BLaER1 (cell line): ENCODE data around the gene ITGA11.

Experiments
- H3K27ac ChIP-seq: shearing (Covaris generic); formaldehyde crosslinking; 2 replicates; pipeline ENCODE4 v1.8.1; 2022
- H3K27me3 ChIP-seq: shearing (Covaris generic); formaldehyde crosslinking; 2 replicates; pipeline ENCODE4 v1.8.1; 2022
- H3K36me3 ChIP-seq: shearing (Covaris generic); formaldehyde crosslinking; 2 replicates; pipeline ENCODE4 v1.8.1; 2022
- H3K4me1 ChIP-seq: shearing (Covaris generic); formaldehyde crosslinking; 2 replicates; pipeline ENCODE4 v1.8.1; 2022
- H3K4me2 ChIP-seq: shearing (Covaris generic); formaldehyde crosslinking; 2 replicates; pipeline ENCODE4 v1.8.1; 2022
- H3K4me3 ChIP-seq: shearing (Covaris generic); formaldehyde crosslinking; 2 replicates; pipeline ENCODE4 v1.8.1; 2022
- H3K9ac ChIP-seq: shearing (Covaris generic); formaldehyde crosslinking; 2 replicates; pipeline ENCODE4 v1.8.1; 2022
- H3K9me3 ChIP-seq: shearing (Covaris generic); formaldehyde crosslinking; 2 replicates; pipeline ENCODE4 v1.8.1; 2022
- H4K20me1 ChIP-seq: shearing (Covaris generic); formaldehyde crosslinking; 2 replicates; pipeline ENCODE4 v1.8.1; 2022
- Cebpa-rat ChIP-seq: shearing (Covaris generic); IDR thresholded peaks from 2 replicates; pipeline ENCODE4 v1.8.1; 2022

The ITGA11 gene

DNA sequence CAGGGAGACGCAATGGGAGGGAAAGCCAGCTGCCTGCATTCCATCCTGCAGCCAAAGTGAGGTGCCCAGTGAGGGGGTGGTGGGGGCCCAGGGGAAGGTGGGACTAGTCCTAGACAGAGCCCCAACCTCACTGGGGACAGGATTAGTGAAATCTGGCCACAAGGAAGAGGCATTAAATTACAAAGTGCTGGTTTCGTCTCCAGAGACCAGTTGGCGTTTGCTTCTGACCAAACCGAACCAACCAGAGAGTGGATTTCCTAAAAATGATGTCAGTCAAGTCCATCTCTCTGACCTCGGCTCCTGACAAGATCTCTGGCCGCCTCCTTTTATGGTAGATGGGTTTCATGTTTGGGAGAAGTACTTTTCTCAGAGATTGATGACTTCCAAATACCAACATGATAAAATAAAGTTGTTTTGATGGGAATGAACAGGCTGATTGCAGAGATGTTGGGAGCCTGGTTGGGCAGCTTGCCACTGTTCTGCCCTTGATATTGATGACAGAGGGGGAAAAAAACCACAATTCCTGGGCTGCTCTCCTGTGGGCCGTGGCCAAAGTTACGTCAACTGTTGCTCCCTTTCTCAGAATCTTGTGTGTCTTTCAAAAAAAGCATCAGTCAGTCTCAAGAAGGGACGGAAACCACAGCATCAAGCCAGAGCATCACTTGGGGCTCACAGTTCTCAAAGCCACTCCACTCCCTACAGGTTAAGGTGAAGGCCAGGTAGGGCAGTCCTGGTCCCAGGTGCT, 24.6 kb downstream of the ITGA11 start:
- Histone ChIP-seq H3K36me3 (no peaks in the 10 kb centered on the region), H3K27ac (no peak overlapping the region), H3K9me3 (no peaks in the 10 kb centered on the region), H3K9ac (no peak overlapping the region), H4K20me1 (no peaks in the 10 kb centered on the region), H3K4me3 (no peak overlapping the region), H3K4me2 (peak overlapping the region; percentile 7; the same call in 1 of the 2 replicates), H3K4me1 (peaks cover 28% of the 10 kb centered on the region), H3K27me3 (no peaks in the 10 kb centered on the region)
- TF ChIP-seq Cebpa-rat: no peak

DNA sequence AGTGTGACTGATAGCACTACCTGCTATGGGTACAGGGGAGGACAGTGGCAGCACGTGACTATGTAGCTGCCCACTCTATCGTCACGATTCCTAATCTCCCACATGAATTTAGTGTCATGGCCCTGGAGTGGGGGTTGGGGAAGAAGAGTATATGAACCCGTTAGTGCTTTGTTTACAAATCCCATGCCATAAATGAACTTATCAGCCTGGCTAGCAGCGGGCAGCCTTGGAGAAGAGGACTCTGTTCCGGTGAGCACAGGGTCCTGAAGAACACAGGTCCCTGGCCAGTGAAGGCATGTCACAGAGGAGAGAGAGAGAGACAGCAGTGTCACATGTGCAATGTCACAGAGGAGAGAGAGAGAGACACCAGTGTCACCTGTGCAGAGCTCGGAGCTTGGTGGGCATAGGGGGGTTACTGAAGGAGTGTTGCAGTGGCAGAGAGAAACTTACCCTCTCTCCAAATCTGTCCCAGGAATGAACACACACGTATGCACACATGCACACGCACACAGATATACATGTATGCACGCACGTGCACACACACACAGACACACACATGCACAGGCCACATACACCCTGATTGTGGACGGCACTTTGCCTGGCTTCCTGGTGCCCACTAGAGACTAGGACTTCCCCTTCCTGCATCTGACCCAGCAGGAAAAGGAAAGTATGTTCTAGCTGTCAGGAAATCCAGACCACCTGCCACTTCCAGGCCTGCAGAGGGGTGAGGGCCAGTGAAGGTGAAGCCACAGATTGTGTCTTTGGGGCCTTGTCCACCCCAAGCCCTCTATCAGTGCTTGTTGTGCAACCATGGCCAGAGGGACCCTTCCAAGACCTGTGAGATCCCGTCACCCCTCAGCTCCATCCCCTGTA, 26.3 kb downstream of the ITGA11 start:
- no peaks in the 10 kb centered on the region for H3K36me3 ChIP-seq
- H3K27me3 ChIP-seq: no peaks in the 10 kb centered on the region
- H3K4me2 ChIP-seq: peak overlapping the region; percentile 45
- no peak overlapping the region for H3K4me3 ChIP-seq
- TF ChIP-seq Cebpa-rat: no peak
- no peak overlapping the region for H3K27ac ChIP-seq
- H4K20me1 ChIP-seq: no peaks in the 10 kb centered on the region
- H3K9me3 ChIP-seq: no peaks in the 10 kb centered on the region
- no peak overlapping the region for H3K9ac ChIP-seq
- H3K4me1 ChIP-seq: peaks cover 21% of the 10 kb centered on the region

DNA sequence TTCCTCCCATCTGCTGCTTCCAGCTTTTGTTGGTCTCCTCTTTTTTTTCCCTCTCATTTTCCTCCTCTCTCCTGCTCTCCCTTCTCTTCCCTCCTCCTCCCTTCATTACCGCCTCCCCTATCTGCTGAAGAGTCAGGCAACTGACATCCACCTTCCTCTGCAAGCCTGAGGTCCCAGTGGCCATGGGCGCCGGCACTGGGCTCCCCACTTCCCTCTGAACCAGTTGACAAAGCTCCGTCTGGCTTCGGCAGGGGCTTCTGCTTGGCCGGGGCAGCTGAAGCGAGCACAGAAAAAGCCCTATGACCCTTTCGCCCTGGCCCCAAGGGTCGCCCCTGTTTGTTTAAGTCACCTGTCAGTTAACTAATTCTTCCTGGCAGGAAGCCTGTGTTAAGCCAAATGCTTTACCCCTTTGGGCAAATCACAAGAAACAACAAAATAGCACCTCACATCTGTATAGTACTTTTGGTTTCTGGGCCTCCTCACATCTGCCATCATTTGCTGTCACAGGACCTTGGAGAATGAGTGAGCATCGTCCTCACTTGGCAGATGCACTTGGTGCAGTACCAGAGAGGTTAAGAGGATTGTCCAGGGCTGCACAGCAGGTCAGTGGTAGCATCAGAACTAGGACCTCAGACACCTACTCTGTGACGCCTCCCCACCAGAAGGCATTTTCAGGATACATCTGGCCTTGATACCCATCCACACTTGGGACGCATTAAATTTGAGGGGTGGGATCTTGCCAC, 27.7 kb downstream of the ITGA11 start:
- Histone ChIP-seq H3K27ac (no peak overlapping the region), H4K20me1 (no peaks in the 10 kb centered on the region), H3K9ac (no peak overlapping the region), H3K4me2 (no peak overlapping the region), H3K9me3 (no peaks in the 10 kb centered on the region), H3K4me1 (peaks cover 21% of the 10 kb centered on the region), H3K4me3 (no peak overlapping the region), H3K27me3 (no peaks in the 10 kb centered on the region), H3K36me3 (no peaks in the 10 kb centered on the region)
- no peak for TF ChIP-seq Cebpa-rat

GRCh38 chr15:68403161-68403941, 28.6 kb downstream of the ITGA11 start:
- Histone ChIP-seq H3K36me3 (no peaks in the 10 kb centered on the region), H3K9me3 (no peaks in the 10 kb centered on the region), H3K27me3 (no peaks in the 10 kb centered on the region), H3K27ac (no peak overlapping the region), H3K4me2 (no peak overlapping the region), H4K20me1 (no peaks in the 10 kb centered on the region), H3K4me1 (peaks cover 21% of the 10 kb centered on the region), H3K9ac (no peak overlapping the region), H3K4me3 (no peak overlapping the region)
- TF ChIP-seq Cebpa-rat: no peak

- Histone ChIP-seq H3K27me3 (no peaks in the 10 kb centered on the region), H3K9me3 (no peaks in the 10 kb centered on the region), H3K36me3 (no peaks in the 10 kb centered on the region), H3K4me1 (peaks cover 16% of the 10 kb centered on the region), H3K4me2 (no peak overlapping the region), H4K20me1 (no peaks in the 10 kb centered on the region), H3K27ac (no peak overlapping the region), H3K4me3 (no peak overlapping the region), H3K9ac (no peak overlapping the region)
- no peak for TF ChIP-seq Cebpa-rat
Observed at GRCh38 chr15:68402432-68403160, 29.4 kb downstream of the ITGA11 start.

DNA sequence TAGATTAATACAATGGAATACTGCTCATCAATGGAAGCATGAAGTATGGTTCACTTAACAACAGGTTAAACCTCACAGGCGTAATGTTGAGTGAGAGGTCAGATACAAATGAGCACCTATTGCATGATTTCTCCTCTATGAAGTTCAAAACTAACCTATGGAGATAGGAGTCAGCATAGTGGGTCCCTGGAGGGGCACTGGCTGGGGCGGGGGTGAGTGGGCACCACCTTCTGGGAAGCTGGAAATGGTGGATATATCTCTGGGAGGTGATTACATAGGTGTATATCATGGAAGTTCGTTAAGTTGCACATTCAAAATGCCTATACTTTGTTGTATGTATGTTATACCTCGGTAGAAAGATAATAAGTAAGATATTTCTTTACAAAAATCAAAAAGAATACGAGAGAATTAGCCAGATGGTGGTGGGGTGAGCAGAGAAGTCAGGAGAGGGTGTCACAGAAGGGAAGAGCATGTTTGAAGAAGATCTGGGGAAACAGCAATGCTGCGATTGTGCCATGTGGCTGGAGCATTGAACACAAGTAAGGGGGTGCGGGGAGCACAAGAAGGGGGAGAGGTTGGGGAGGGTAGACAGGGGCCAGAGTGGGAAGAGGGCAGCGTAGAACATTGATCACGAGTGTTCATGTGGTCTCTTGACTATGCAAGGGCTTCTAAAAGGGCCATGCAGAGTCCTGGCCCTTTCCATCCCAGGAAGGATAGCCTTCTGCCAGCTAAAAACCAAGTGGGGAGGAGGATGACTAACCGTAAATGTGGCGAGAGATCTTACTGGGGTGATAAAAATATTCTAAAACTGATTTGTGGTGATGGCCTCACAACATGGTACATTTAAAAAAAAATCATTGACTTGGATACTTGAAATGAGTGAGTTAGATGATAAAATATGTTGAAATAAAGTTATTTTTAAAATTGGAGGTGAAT, 30.2 kb downstream of the ITGA11 start:
- Histone ChIP-seq H3K9ac (no peak overlapping the region), H3K27ac (no peak overlapping the region), H3K4me3 (no peak overlapping the region), H3K27me3 (no peaks in the 10 kb centered on the region), H3K4me1 (peaks cover 13% of the 10 kb centered on the region), H4K20me1 (no peaks in the 10 kb centered on the region), H3K36me3 (no peaks in the 10 kb centered on the region), H3K9me3 (no peaks in the 10 kb centered on the region), H3K4me2 (no peak overlapping the region)
- TF ChIP-seq Cebpa-rat: no peak

- no peaks in the 10 kb centered on the region for H4K20me1 ChIP-seq
- no peak overlapping the region for H3K4me3 ChIP-seq
- H3K9ac ChIP-seq: no peak overlapping the region
- H3K27ac ChIP-seq: no peak overlapping the region
- H3K4me2 ChIP-seq: no peak overlapping the region
- H3K4me1 ChIP-seq: no peaks in the 10 kb centered on the region
- no peaks in the 10 kb centered on the region for H3K36me3 ChIP-seq
- H3K27me3 ChIP-seq: no peaks in the 10 kb centered on the region
- TF ChIP-seq Cebpa-rat: no peak
- no peaks in the 10 kb centered on the region for H3K9me3 ChIP-seq
Observed at GRCh38 chr15:68400066-68400456, 31.9 kb downstream of the ITGA11 start.
